Kidney (tissue), 14 donors: Measurements from ENCODE around the gene GAB2. TPM values are rescaled to one million over a fixed set of nuclear protein-coding genes. Genes with fewer than 3 reads are reported as not detected.

ENCODE experiments used
- DNase-seq, 5 donors: peaks; one replicate each; pipeline ENCODE4 v3.0.0-alpha.2; 2013 to 2020
- FAIRE-seq: peaks from 2 replicates; lab custom pipeline; 2012; peaks lifted over from hg19 to GRCh38; lab: Jason Lieb, UNC
- H3K27ac ChIP-seq, 2 donors: one replicate each; pipeline ENCODE4 v1.7.0; 2013; ENCODE audit warnings: low read depth in 2 of 2, low read length in 2 of 2, inconsistent platforms in 1 of 2
- H3K27me3 ChIP-seq: one replicate; pipeline ENCODE4 v1.7.1; 2013; ENCODE audit warnings: low read length, inconsistent platforms; ENCODE audit not compliant: control insufficient read depth, insufficient read depth
- H3K36me3 ChIP-seq, 3 donors: one replicate each; pipeline versions ENCODE4 v1.7.0 to v1.7.1; 2013; ENCODE audit warnings: low read length in 3 of 3, control low read depth in 1 of 3, inconsistent platforms in 1 of 3; ENCODE audit not compliant: insufficient read depth in 3 of 3, control insufficient read depth in 2 of 3
- H3K4me1 ChIP-seq, 3 donors: one replicate each; pipeline versions ENCODE4 v1.7.0 to v1.7.1; 2013; ENCODE audit warnings: low read length in 3 of 3, inconsistent platforms in 1 of 3, low read depth in 1 of 3; ENCODE audit not compliant: control insufficient read depth in 2 of 3, insufficient read depth in 2 of 3
- H3K4me3 ChIP-seq, 3 donors: one replicate each; pipeline versions ENCODE4 v1.7.0 to v1.8.1; 2013; ENCODE audit warnings: low read length in 3 of 3, control low read depth in 1 of 3, inconsistent platforms in 1 of 3
- H3K9ac ChIP-seq, 3 donors: one replicate each; pipeline versions ENCODE4 v1.7.0 to v1.7.1; 2013; ENCODE audit warnings: low read length in 3 of 3, control low read depth in 1 of 3, inconsistent platforms in 1 of 3
- H3K9me3 ChIP-seq, 3 donors: one replicate each; pipeline versions ENCODE4 v1.7.0 to v1.7.1; 2013; ENCODE audit warnings: low read length in 3 of 3, control low read depth in 1 of 3, inconsistent platforms in 1 of 3; ENCODE audit not compliant: control insufficient read depth in 2 of 3, insufficient read depth in 1 of 3
- intact Hi-C: fragments of 100-400 bp; cut with DNase I; formaldehyde crosslinking; loops from one replicate; pipeline ENCODE4 v1.11.1; 2022
- polyA plus RNA-seq: library from polyadenylated mRNA; stranded (reverse); fragments of 350-450 nt; fragmentation: Illumina TruSeq; extraction: RNeasy Lipid Tissue Mini Kit (QIAGEN cat#74804); gene quantifications from one replicate; pipeline ENCODE4 v1.2.3, GENCODE V29; 2014; ENCODE audit warnings: low read depth, low replicate concordance; ENCODE audit not compliant: insufficient read depth
- total RNA-seq: library from RNA; stranded (reverse); fragmentation: NEBNext Ultra II Directional; extraction: Animal tissue kit (Norgen Biotek cat#: 25700); gene quantifications from one replicate; pipeline ENCODE4 v1.2.1, GENCODE V29; 2021
- TF ChIP-seq, protein P1 (sequence below): IDR thresholded peaks from 3 replicates; pipeline ENCODE4 v1.5.1; 2012; ENCODE audit warnings: mild to moderate bottlenecking, moderate library complexity, borderline replicate concordance; ENCODE audit not compliant: insufficient read depth; ENCODE audit errors: extremely low read depth
- donor health status: control.
- donor health status: control.
- donor health status: control.
- donor health status: control.
- donor health status: control.
- donor health status: DM: yes; HTN: yes; CAD: no.
- donor health status: Normal renal cell carcinoma (clear cell type).

Gene GAB2
- total and polyA plus RNA-seq, 2 donors from 2014 or later = 3.3 to 23.6 TPM

DNA sequence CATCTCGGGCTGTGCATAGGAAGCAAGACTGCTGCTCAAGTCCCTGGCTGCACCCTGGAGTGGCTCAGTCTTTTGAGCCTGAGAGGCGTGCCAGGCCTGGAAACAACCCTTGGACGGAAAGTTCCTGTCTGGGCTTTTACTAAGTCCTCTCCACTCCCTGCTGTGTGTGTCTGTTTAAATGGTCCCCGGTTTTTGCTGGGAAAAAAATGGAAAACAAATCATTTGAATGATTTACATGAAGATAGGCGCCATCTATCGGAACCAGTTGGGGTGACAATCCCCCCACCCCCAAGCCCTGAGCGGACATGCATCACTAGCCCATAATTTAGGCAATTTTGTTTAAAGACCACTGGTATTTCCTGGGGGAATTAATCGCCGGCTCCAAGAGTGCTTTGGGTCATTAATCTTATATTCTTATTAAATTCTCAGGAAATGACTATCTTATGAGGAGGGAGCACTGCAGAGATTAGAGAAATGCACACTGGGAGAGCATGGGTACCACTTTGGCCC is 2.7 kb upstream of the GAB2 start:
- TF ChIP-seq, protein P1, sequence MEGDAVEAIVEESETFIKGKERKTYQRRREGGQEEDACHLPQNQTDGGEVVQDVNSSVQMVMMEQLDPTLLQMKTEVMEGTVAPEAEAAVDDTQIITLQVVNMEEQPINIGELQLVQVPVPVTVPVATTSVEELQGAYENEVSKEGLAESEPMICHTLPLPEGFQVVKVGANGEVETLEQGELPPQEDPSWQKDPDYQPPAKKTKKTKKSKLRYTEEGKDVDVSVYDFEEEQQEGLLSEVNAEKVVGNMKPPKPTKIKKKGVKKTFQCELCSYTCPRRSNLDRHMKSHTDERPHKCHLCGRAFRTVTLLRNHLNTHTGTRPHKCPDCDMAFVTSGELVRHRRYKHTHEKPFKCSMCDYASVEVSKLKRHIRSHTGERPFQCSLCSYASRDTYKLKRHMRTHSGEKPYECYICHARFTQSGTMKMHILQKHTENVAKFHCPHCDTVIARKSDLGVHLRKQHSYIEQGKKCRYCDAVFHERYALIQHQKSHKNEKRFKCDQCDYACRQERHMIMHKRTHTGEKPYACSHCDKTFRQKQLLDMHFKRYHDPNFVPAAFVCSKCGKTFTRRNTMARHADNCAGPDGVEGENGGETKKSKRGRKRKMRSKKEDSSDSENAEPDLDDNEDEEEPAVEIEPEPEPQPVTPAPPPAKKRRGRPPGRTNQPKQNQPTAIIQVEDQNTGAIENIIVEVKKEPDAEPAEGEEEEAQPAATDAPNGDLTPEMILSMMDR = peak; percentile 68
- Histone ChIP-seq H3K9ac (peak overlapping the region in 2 of 3 donors; percentile 10 to 48), H3K4me1 (peaks cover 9 to 19% (median 19%) of the 10 kb centered on the region in 3 donors), H3K36me3 (no peaks in the 10 kb centered on the region), H3K27ac (peak overlapping the region; percentile 12 to 62), H3K27me3 (no peaks in the 10 kb centered on the region), H3K9me3 (no peaks in the 10 kb centered on the region), H3K4me3 (peak overlapping the region in 1 of 3 donors; percentile 30)
- intact Hi-C loops = loop anchor here (10.0 kb wide), 1 partner anchor 196 kb away; no protein-coding TSS in a partner anchor
- DNase-seq (peak; percentile 81 to 93 (median 87)), FAIRE-seq (no peak)

DNA sequence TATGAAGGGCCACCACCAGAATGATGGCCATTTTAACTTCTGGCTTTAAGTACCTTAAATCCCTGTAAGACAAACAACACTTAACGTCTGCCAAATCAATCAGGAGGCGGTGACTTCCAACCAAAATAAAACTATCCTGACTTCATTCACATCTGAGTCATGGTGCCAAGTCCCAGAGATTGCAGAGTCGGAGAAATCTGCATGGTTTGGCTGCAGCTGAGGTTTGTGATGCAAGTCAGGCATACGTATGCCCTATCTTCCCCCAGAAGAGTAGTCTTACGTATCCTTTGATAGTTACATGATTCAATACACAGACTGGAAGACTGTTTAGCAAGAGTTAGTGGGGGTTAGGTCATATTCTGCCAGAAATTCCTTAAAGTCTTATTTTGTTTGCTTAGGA is 1.7 kb upstream of the GAB2 start:
- no peak overlapping the region for H3K9ac ChIP-seq
- no peaks in the 10 kb centered on the region for H3K27me3 ChIP-seq
- intact Hi-C loops = no loop called here
- H3K9me3 ChIP-seq = no peaks in the 10 kb centered on the region
- DNase-seq = peak in 2 of 5 donors; percentile 26 to 35
- H3K36me3 ChIP-seq = no peaks in the 10 kb centered on the region
- H3K27ac ChIP-seq = no peak overlapping the region
- no peak for FAIRE-seq
- H3K4me3 ChIP-seq = no peak overlapping the region
- TF ChIP-seq, protein P1 = no peak
- peaks cover 7 to 19% (median 19%) of the 10 kb centered on the region in 3 donors for H3K4me1 ChIP-seq

DNA sequence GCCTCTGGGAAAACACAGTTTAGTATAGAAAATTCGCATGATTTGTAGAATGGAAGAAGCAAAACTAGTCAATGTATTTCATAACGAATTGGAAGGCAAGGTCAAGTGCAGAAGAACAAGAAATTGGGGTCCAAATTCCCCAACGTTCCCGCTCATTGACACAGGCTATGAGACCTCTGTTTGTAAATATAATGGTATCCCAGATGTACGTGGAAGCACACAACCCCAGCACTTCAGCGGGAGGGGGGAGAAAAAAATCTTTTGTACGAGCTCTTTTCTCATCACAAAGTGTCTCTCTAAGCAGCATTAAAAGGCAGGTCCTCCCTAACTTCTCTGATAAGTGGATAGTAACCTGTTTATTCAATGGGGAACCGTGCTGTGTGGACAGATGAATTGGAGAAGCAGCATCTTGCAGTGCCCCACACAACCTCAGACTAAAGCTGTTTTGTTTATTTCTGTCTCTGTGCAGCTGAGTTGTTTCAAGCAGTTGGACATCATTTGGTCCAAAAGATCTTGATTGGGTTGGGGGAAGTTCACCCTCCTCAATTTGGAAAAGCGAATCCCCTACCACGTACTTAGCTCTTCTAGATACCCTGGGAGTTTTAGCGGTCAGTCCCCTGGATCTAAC is 1.1 kb upstream of the GAB2 start:
- no peaks in the 10 kb centered on the region for H3K36me3 ChIP-seq
- DNase-seq (peak in 1 of 5 donors; percentile 31), FAIRE-seq (no peak)
- peaks cover 7 to 19% (median 19%) of the 10 kb centered on the region in 3 donors for H3K4me1 ChIP-seq
- no peaks in the 10 kb centered on the region for H3K27me3 ChIP-seq
- TF ChIP-seq, protein P1 = no peak
- H3K9me3 ChIP-seq = no peaks in the 10 kb centered on the region
- H3K27ac ChIP-seq = peak overlapping the region in 1 of 2 donors; percentile 79
- H3K9ac ChIP-seq = peak overlapping the region; percentile 56 to 92 (median 67)
- intact Hi-C loops = no loop called here
- H3K4me3 ChIP-seq = peak overlapping the region; percentile 69 to 80 (median 74)
